GM12891 (cell line): ENCODE data around the gene PPT2.

Source experiments
- PAX5 ChIP-seq: IDR thresholded peaks from 2 replicates; pipeline ENCODE4 v1.6.1; 2011; ENCODE audit warnings: low read length, moderate library complexity, mild to moderate bottlenecking; ENCODE audit not compliant: insufficient read depth, severe bottlenecking
- POLR2A ChIP-seq: IDR thresholded peaks from 2 replicates; pipeline ENCODE4 v1.6.1; 2011; ENCODE audit warnings: low read depth, low read length, control low read depth
- SPI1 ChIP-seq: IDR thresholded peaks from 2 replicates; pipeline ENCODE4 v1.6.1; 2011; ENCODE audit warnings: low read depth, low read length, control low read depth
- TAF1 ChIP-seq: IDR thresholded peaks from 2 replicates; pipeline ENCODE4 v1.6.1; 2011; ENCODE audit warnings: low read depth, low read length, control low read depth

DNA sequence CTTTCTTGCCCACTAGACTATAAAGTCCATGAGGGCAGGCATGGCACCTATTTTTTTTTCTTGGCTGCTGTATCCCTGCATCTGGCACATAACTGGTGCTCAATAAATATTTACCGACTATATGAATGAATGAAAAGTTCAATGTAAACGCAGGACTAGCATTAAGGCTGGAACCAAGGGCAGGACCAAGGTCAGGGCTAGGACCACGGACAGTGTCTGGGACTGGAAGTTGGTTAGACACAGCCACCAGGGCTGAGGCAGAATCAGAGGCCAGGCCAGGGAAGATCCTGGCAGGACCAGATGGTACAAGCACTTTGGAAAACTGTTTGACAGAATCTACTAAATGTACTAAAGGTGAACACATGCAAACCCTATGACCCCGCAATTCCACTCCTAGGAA lies 48.5 kb upstream of the PPT2 start:
- TF ChIP-seq PAX5: no peak
- TF ChIP-seq SPI1: no peak
- no peak for TF ChIP-seq POLR2A
- TF ChIP-seq TAF1: no peak
